Endothelial cell of umbilical vein (primary cell): ENCODE results near the gene ID1.

Experiments used
- EZH2 ChIP-seq: IDR thresholded peaks from 2 replicates; pipeline ENCODE4 v1.6.1; 2012; ENCODE audit warnings: borderline replicate concordance, low read depth, mild to moderate bottlenecking, moderate library complexity, low read length, inconsistent platforms; ENCODE audit not compliant: severe bottlenecking
- MYC ChIP-seq: IDR thresholded peaks from one replicate; pipeline ENCODE4 v1.6.1; 2011; ENCODE audit warnings: mild to moderate bottlenecking, low read depth, low read length
- POLR2A ChIP-seq: IDR thresholded peaks from 2 replicates; pipeline ENCODE4 v1.6.1; 2012; ENCODE audit warnings: low read depth, mild to moderate bottlenecking, control low read depth, low read length
- TF ChIP-seq, protein P1 (sequence below), 2 donors: IDR thresholded peaks; 1 replicate in 1 of 2; 2 replicates in 1 of 2; pipeline ENCODE4 v1.5.1; 2011; ENCODE audit warnings: low read length in 2 of 2, mild to moderate bottlenecking in 2 of 2, moderate library complexity in 2 of 2, control low read depth in 1 of 2, inconsistent platforms in 1 of 2, low read depth in 1 of 2; ENCODE audit not compliant: insufficient read depth in 1 of 2; ENCODE audit errors: extremely low read depth in 1 of 2
- TF ChIP-seq, protein P2 (sequence below): IDR thresholded peaks from 2 replicates; pipeline ENCODE4 v1.6.1; 2011; ENCODE audit not compliant: insufficient read depth, insufficient read length

DNA sequence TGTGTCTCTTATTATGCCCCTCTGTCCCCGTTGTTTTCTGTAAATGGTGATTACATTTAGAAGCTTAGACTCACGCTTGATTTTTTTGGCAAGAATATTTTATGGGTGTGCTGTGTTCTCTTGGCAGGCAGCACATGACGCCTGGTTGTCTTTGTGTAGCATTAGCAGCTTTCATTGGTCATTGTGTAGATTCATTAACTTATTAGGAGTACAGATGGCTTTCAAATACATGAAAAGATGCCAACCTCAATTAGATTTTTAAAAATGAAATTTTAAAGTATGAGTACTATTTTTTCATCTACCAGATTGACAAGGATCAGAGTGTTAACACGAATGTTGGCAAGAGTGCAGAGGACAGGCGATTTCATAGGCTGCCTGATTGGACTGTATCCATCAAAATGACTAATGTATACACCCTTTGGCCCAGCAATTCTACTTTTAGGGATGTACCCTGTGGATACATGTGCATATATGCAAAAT lies 47.9 kb downstream of the ID1 start:
- TF ChIP-seq, protein P1, sequence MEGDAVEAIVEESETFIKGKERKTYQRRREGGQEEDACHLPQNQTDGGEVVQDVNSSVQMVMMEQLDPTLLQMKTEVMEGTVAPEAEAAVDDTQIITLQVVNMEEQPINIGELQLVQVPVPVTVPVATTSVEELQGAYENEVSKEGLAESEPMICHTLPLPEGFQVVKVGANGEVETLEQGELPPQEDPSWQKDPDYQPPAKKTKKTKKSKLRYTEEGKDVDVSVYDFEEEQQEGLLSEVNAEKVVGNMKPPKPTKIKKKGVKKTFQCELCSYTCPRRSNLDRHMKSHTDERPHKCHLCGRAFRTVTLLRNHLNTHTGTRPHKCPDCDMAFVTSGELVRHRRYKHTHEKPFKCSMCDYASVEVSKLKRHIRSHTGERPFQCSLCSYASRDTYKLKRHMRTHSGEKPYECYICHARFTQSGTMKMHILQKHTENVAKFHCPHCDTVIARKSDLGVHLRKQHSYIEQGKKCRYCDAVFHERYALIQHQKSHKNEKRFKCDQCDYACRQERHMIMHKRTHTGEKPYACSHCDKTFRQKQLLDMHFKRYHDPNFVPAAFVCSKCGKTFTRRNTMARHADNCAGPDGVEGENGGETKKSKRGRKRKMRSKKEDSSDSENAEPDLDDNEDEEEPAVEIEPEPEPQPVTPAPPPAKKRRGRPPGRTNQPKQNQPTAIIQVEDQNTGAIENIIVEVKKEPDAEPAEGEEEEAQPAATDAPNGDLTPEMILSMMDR (IDR thresholded peaks at IDR 0.05; ENCODE audit: extremely low read depth in 1 of 2, insufficient read depth in 1 of 2, low read depth in 1 of 2, low read length in 2 of 2), result no peak
- TF ChIP-seq POLR2A (no peak), MYC (no peak), EZH2 (no peak)
- TF ChIP-seq, protein P2, sequence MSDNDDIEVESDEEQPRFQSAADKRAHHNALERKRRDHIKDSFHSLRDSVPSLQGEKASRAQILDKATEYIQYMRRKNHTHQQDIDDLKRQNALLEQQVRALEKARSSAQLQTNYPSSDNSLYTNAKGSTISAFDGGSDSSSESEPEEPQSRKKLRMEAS, result no peak
